GM18873 (cell line): ENCODE results near the gene IL12RB1.

ENCODE experiments used
- ATAC-seq: cut with Tn5 transposase; IDR thresholded peaks from one replicate; pipeline ENCODE4 v1.9.1; 2021; ENCODE audit warnings: mild to moderate bottlenecking, moderate library complexity, moderate number of reproducible peaks; ENCODE audit not compliant: unreplicated experiment, low FRiP score

Gene IL12RB1

DNA sequence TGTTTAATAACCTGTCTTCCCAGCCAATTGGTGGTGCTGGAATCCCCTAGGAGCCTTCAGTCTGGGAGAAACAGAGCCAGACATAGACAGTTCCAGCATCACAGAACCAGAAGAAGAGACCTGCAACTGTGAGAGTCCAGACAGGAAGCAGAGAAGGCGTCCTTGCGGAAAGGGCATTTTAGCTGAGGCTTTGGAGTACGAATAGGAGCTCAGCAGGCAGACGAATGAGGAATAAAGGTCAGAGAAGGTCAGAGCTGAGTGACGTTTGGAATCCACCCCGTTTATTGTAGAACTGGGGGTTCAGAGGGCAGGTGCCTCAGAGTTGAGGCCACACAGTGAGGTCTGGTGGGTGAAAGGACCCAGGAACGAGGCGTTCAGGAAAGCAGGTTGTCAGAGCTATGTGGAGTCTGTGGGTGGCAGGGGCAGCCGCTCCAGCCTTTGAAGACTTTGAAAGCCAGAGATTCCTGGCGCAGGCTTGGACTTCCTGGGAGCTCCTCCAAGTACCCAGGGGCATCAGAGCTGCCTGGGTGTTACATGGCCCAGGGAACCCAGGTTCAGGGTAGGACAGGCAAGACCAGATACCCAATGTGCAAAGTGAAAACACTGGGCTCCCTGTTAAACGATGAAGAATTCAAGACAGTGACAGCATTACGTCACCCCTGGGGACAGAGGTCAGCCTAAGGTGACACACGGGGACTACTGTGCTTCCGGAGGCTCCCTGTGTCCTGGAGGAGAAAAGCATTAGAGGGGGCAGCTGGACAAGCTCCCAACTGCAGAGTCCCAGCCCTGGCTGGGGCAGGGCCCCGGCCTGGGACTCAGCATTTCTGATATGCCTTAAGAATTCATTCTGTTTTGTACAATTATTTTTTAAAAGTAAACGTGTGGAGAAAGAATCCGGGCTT, 73.3 kb downstream of the IL12RB1 start:
- ATAC-seq: no peak

- no peak for ATAC-seq
Observed at GRCh38 chr19:18010149-18010548, 76.6 kb downstream of the IL12RB1 start.

GRCh38 chr19:18009412-18010066, 77.2 kb downstream of the IL12RB1 start:
- no peak for ATAC-seq
